Central memory CD8-positive, alpha-beta T cell (primary cell): ENCODE data around the gene SGMS2.

Source experiments
- ATAC-seq: fragments of 150-1000 bp; cut with Tn5 transposase; replicated peaks from 2 replicates; pipeline ENCODE4 v1.10.0; 2022; ENCODE audit warnings: mild to moderate bottlenecking, moderate FRiP score, moderate number of reproducible peaks; ENCODE audit not compliant: poor library complexity, severe bottlenecking; ENCODE audit errors: extremely low read depth
- DNase-seq, 2 donors: peaks; one replicate each; pipeline ENCODE4 v3.0.0; 2021; ENCODE audit warnings: low spot score in 2 of 2
- H3K27ac Mint-ChIP-seq: one replicate; pipeline ENCODE4 v1.8.0; 2022; ENCODE audit warnings: low read depth, mild to moderate bottlenecking, moderate library complexity, mixed read lengths
- H3K27me3 Mint-ChIP-seq: one replicate; pipeline ENCODE4 v1.8.0; 2022; ENCODE audit warnings: mixed read lengths
- H3K36me3 Mint-ChIP-seq: one replicate; pipeline ENCODE4 v1.8.0; 2022; ENCODE audit warnings: mild to moderate bottlenecking, moderate library complexity, mixed read lengths; ENCODE audit not compliant: insufficient read depth
- H3K4me1 Mint-ChIP-seq: one replicate; pipeline ENCODE4 v1.8.0; 2022; ENCODE audit warnings: mixed read lengths
- H3K4me3 Mint-ChIP-seq: one replicate; pipeline ENCODE4 v1.8.0; 2022; ENCODE audit warnings: mild to moderate bottlenecking, moderate library complexity, mixed read lengths
- H3K9me3 Mint-ChIP-seq: one replicate; pipeline ENCODE4 v1.8.0; 2022; ENCODE audit warnings: mixed read lengths

The SGMS2 gene

GRCh38 chr4:107824350-107825071 is at the start of gene SGMS2:
Gene SGMS2, plus strand, starts transcription at chr4:107824932. Its CDS starts 70,622 bp downstream, at chr4:107895554.
- peaks cover 69% of the 10 kb centered on the region for H3K27me3 Mint-ChIP-seq
- no peaks in the 10 kb centered on the region for H3K4me1 Mint-ChIP-seq
- DNase-seq, result no peak
- H3K36me3 Mint-ChIP-seq, result peaks cover 2% of the 10 kb centered on the region
- H3K4me3 Mint-ChIP-seq, result peak within 1 kb of the TSS; percentile 71
- no peak for ATAC-seq
- H3K27ac Mint-ChIP-seq, result no peak within 1 kb of the TSS
- H3K9me3 Mint-ChIP-seq, result no peaks in the 10 kb centered on the region

GRCh38 chr4:107777890-107778289 is 46.8 kb upstream of the SGMS2 start:
- Mint-ChIP-seq H3K4me3 (no peak overlapping the region), H3K4me1 (no peaks in the 10 kb centered on the region), H3K9me3 (peaks cover 5% of the 10 kb centered on the region), H3K27me3 (peaks cover 48% of the 10 kb centered on the region), H3K36me3 (no peaks in the 10 kb centered on the region), H3K27ac (no peak overlapping the region)
- DNase-seq (no peak), ATAC-seq (no peak)

GRCh38 chr4:107778784-107779530 is 45.8 kb upstream of the SGMS2 start:
- H3K27me3 Mint-ChIP-seq, result peaks cover 42% of the 10 kb centered on the region
- peaks cover 5% of the 10 kb centered on the region for H3K9me3 Mint-ChIP-seq
- H3K4me1 Mint-ChIP-seq, result no peaks in the 10 kb centered on the region
- no peak overlapping the region for H3K4me3 Mint-ChIP-seq
- no peak overlapping the region for H3K27ac Mint-ChIP-seq
- no peak for DNase-seq
- no peaks in the 10 kb centered on the region for H3K36me3 Mint-ChIP-seq
- no peak for ATAC-seq

GRCh38 chr4:107780665-107781064 is 44.1 kb upstream of the SGMS2 start:
- H3K27ac Mint-ChIP-seq, result no peak overlapping the region
- DNase-seq (no peak), ATAC-seq (no peak)
- no peaks in the 10 kb centered on the region for H3K36me3 Mint-ChIP-seq
- no peak overlapping the region for H3K4me3 Mint-ChIP-seq
- H3K4me1 Mint-ChIP-seq, result no peaks in the 10 kb centered on the region
- peaks cover 5% of the 10 kb centered on the region for H3K9me3 Mint-ChIP-seq
- peaks cover 39% of the 10 kb centered on the region for H3K27me3 Mint-ChIP-seq

- H3K36me3 Mint-ChIP-seq, result no peaks in the 10 kb centered on the region
- H3K4me3 Mint-ChIP-seq, result no peak overlapping the region
- no peaks in the 10 kb centered on the region for H3K9me3 Mint-ChIP-seq
- DNase-seq, result no peak
- H3K27ac Mint-ChIP-seq, result no peak overlapping the region
- H3K4me1 Mint-ChIP-seq, result no peaks in the 10 kb centered on the region
- peaks cover 32% of the 10 kb centered on the region for H3K27me3 Mint-ChIP-seq
- ATAC-seq, result no peak
Observed at GRCh38 chr4:107791902-107792301, 32.8 kb upstream of the SGMS2 start.

GRCh38 chr4:107792711-107793110 is 32.0 kb upstream of the SGMS2 start:
- Mint-ChIP-seq H3K9me3 (no peaks in the 10 kb centered on the region), H3K27ac (no peak overlapping the region), H3K27me3 (peaks cover 32% of the 10 kb centered on the region), H3K4me1 (no peaks in the 10 kb centered on the region), H3K36me3 (no peaks in the 10 kb centered on the region), H3K4me3 (no peak overlapping the region)
- DNase-seq, result no peak
- ATAC-seq, result no peak

- no peak for DNase-seq
- no peak for ATAC-seq
- no peaks in the 10 kb centered on the region for H3K36me3 Mint-ChIP-seq
- no peak overlapping the region for H3K27ac Mint-ChIP-seq
- peaks cover 32% of the 10 kb centered on the region for H3K27me3 Mint-ChIP-seq
- H3K9me3 Mint-ChIP-seq, result no peaks in the 10 kb centered on the region
- H3K4me3 Mint-ChIP-seq, result no peak overlapping the region
- no peaks in the 10 kb centered on the region for H3K4me1 Mint-ChIP-seq
Observed at GRCh38 chr4:107793996-107794395, 30.7 kb upstream of the SGMS2 start.

- no peak for DNase-seq
- Mint-ChIP-seq H3K27ac (no peak overlapping the region), H3K36me3 (no peaks in the 10 kb centered on the region), H3K27me3 (peaks cover 51% of the 10 kb centered on the region), H3K4me3 (no peak overlapping the region), H3K9me3 (peaks cover 5% of the 10 kb centered on the region), H3K4me1 (no peaks in the 10 kb centered on the region)
- no peak for ATAC-seq
Observed at GRCh38 chr4:107799669-107800450, 24.9 kb upstream of the SGMS2 start.

- ATAC-seq, result no peak
- H3K36me3 Mint-ChIP-seq, result no peaks in the 10 kb centered on the region
- H3K27ac Mint-ChIP-seq, result no peak overlapping the region
- H3K9me3 Mint-ChIP-seq, result peaks cover 5% of the 10 kb centered on the region
- peaks cover 50% of the 10 kb centered on the region for H3K27me3 Mint-ChIP-seq
- no peak overlapping the region for H3K4me3 Mint-ChIP-seq
- no peaks in the 10 kb centered on the region for H3K4me1 Mint-ChIP-seq
- no peak for DNase-seq
Observed at GRCh38 chr4:107800706-107801105, 24.0 kb upstream of the SGMS2 start.

- ATAC-seq (no peak), DNase-seq (no peak)
- peaks cover 5% of the 10 kb centered on the region for H3K9me3 Mint-ChIP-seq
- H3K27me3 Mint-ChIP-seq, result peaks cover 41% of the 10 kb centered on the region
- H3K36me3 Mint-ChIP-seq, result no peaks in the 10 kb centered on the region
- H3K4me1 Mint-ChIP-seq, result no peaks in the 10 kb centered on the region
- no peak overlapping the region for H3K27ac Mint-ChIP-seq
- no peak overlapping the region for H3K4me3 Mint-ChIP-seq
Observed at GRCh38 chr4:107801766-107802211, 22.9 kb upstream of the SGMS2 start.

GRCh38 chr4:107804956-107805355 is 19.8 kb upstream of the SGMS2 start:
- H3K27ac Mint-ChIP-seq, result no peak overlapping the region
- no peaks in the 10 kb centered on the region for H3K36me3 Mint-ChIP-seq
- ATAC-seq, result no peak
- H3K4me1 Mint-ChIP-seq, result no peaks in the 10 kb centered on the region
- DNase-seq, result no peak
- H3K27me3 Mint-ChIP-seq, result peaks cover 41% of the 10 kb centered on the region
- H3K9me3 Mint-ChIP-seq, result peaks cover 5% of the 10 kb centered on the region
- no peak overlapping the region for H3K4me3 Mint-ChIP-seq

- ATAC-seq (no peak), DNase-seq (no peak)
Observed at GRCh38 chr4:107806196-107806595, 18.5 kb upstream of the SGMS2 start.

More at GRCh38 chr4:107806196-107806595, 18.5 kb upstream of the SGMS2 start:
- Mint-ChIP-seq H3K36me3 (no peaks in the 10 kb centered on the region), H3K27ac (no peak overlapping the region), H3K4me3 (no peak overlapping the region), H3K4me1 (no peaks in the 10 kb centered on the region), H3K9me3 (peaks cover 5% of the 10 kb centered on the region), H3K27me3 (peaks cover 38% of the 10 kb centered on the region)
